Adipose tissue (tissue), 3 donors: ENCODE results near the gene SH3BGR. TPM values are rescaled to one million over a fixed set of nuclear protein-coding genes. Genes with fewer than 3 reads are reported as not detected.

Experiments used
- H3K27ac ChIP-seq: one replicate; pipeline ENCODE4 v1.5.1; 2013; ENCODE audit warnings: low read depth, low read length
- WGBS, 3 donors: extraction: QIAGEN DNeasy Blood & Tissue Kit; methylation state at CpG; one replicate each; pipeline ENCODE4 v1.1.7; 2013; 5-methylcytosine and 5-hydroxymethylcytosine counted together
- polyA plus RNA-seq, 3 donors: library from polyadenylated mRNA; stranded (reverse); fragments of 200-250 nt; gene quantifications; one replicate each; pipeline ENCODE4 v1.2.3, GENCODE V29; 2013
- donor health status: healthy with polysubstance abuse.
- donor health status: Bipolar disorder and iron deficiency.
- donor health status: healthy.

SH3BGR gene
- polyA plus RNA-seq, 3 donors = 2.5 to 4.4 (median 3.5) TPM

DNA sequence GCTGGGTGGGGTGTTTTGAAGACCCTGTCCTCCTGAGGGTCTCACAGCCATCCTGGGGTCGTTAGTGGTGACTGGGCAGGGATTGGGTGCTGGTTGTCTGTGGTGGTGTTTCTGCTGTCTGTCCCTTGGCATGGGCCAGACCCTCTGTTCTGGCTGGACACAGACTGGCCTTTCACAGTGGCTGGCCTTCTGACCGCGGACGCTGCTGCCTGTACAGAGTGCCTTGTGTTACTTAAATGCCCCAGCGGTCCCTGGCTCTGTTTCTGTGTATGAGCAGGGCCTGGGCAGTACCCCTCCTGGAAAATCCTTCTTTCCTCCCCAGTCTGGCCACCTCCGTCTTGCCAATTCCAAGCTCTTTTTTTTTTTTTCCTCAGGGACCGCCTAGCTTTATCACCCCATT is 50.9 kb downstream of the SH3BGR start:
- no peak overlapping the region for H3K27ac ChIP-seq
- 78 to 81% (median 79%) methylated on average over 7 of the region's 7 CpGs for WGBS, 3 donors

DNA sequence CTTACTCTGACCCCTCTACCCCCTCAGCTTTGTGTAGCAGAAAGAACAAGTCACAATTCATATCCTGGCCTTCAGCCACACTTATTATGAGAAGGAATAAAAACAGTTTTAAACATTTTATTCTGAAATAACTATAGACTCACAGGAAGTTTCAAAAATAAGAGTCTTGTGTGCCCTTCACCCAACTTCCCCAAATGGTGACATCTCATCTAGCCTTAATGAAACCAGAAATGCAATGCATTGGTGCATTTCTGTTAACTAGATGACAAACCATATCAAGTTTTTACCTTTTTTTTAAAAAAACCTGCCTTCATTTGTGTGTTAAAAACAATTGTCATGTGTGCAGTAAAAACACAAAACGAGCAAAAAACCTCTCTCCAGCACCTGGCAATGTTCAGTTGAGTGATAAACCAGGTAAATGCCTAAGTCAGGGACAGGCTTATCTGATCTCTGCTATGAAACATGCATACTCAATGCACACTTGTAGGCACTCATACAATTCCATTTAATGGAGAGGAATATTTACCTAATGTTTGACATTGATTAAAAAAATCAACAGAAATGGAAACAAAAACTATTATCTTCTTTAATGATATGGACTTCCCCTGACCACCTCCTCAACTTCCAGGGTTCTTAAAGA is 51.5 kb downstream of the SH3BGR start:
- 30 to 82% (median 68%) methylated on average over 1 of the region's 1 CpG for WGBS, 3 donors
- no peak overlapping the region for H3K27ac ChIP-seq

DNA sequence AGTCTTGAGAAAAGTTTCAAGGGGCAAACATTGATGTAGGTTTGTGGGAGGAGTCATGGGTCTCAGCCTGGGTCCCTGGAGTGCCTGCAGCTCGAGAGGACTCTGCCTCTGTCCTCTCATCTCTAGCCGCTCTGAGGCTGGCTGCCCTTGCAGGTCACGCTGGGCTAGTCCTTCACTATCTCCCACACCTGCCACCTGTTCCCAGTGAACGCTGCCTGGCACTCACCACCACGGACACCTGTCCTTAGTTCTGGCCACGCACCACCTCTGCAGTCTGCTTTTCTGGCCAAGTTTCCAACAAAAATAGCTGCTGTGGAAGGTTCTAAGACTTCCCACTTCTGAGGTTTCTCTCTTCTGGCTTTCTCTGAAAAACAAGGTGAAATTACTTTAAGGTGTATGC is 52.5 kb downstream of the SH3BGR start:
- WGBS, 3 donors = 36 to 88% (median 75%) methylated on average over 6 of the region's 6 CpGs

DNA sequence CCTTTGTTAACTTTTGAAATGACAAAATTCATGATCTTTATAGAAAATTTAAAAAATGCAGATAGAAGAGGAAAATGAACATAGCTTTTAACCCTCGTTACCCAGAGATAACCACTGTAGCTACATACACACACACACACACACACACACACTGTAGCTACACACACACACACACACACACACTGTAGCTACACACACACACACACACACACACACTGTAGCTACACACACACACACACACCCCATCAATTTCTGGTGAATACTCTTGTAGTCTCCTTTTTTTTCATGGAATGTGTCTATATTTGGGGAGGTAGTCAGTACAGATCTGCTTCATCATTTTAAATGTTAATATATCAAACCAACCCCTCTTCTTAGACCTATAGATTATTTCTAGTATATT is 58.5 kb downstream of the SH3BGR start:
- WGBS, 3 donors = 86 to 100% (median 88%) methylated on average over 1 of the region's 1 CpG
- H3K27ac ChIP-seq = no peak overlapping the region

More for the DNA sequence above, 52.5 kb downstream of the SH3BGR start:
- no peak overlapping the region for H3K27ac ChIP-seq

DNA sequence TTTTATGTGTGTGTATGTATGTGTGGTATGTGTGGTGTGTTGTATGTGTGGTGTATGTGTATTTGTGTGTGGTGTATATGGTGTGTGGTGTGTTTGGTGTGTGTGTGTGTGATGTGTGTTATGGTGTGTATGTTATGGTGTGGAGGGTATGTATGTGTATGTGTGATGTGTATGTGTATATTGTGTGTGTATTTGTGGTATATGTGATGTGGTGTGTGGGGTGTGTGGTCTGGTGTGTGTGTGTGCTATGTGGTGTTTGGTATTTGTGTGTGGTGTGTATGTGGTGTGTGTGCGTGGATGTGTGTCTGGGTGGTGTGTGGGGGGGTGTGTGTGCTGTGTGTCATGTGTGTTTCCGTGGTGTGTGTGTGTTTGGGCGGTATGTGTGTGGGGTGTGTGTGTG is 59.3 kb downstream of the SH3BGR start:
- WGBS, 3 donors = 97 to 100% (median 98%) methylated on average over 3 of the region's 3 CpGs

DNA sequence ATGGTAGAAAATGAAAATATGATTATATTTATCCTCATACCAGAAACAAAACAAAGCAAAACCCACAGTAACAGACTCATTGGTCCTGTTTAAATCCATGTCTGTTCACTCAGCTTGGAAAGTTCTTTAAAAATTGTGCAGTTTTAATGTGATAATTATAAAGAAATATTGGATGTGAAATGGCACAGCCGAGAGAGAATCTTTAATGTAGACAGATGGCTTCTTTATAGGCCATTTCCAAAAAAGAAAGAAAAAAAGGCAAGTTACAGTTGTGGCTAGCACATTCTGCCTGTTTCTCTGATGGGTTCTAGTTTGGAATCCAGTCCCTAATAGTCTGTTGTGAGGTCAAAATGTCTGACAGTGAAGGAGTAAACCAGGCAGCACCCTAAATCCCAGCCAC is 62.0 kb downstream of the SH3BGR start:
- H3K27ac ChIP-seq = no peak overlapping the region

More for the DNA sequence above, 59.3 kb downstream of the SH3BGR start:
- no peak overlapping the region for H3K27ac ChIP-seq

DNA sequence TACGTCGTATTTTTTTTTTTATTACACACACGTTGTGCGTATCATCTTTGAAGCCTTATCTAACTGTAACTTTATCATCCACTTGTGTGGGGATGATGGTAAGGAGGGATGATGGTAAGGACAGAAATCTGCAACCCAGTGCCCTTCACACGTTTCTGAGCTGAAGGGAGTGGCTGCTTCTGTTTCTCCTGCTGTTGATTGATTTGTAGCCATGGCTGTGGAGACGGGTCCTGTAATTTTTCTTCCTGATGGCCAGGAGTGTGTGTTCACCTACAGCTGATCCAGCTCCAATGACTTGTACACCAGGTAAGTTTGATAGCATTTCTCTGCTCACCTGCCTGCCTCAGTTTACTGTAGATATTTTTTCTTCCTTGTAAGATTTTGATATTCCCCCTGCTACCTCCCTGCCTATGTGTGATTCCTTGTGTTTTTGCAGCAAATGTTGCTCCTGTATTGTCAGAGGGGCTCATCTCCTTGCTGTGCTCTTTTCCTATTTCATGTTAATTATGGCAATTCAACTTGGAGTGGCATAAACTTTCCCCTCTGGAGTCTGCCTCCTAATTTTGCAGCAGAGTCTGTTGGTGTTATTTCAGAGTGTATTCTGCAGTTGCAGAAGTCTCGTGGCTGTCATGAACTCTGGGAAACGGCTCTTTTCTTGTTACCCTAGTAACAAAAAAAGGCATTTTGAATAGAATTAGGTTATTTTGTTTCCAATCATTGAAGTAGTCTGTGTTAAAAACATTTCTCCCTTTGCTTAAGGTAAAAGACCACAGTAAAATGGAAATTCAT is 64.1 kb downstream of the SH3BGR start:
- H3K27ac ChIP-seq = no peak overlapping the region
- 70 to 74% (median 71%) methylated on average over 8 of the region's 8 CpGs for WGBS, 3 donors

More for the DNA sequence above, 62.0 kb downstream of the SH3BGR start:
- 84 to 93% (median 87%) methylated on average over 1 of the region's 1 CpG for WGBS, 3 donors

DNA sequence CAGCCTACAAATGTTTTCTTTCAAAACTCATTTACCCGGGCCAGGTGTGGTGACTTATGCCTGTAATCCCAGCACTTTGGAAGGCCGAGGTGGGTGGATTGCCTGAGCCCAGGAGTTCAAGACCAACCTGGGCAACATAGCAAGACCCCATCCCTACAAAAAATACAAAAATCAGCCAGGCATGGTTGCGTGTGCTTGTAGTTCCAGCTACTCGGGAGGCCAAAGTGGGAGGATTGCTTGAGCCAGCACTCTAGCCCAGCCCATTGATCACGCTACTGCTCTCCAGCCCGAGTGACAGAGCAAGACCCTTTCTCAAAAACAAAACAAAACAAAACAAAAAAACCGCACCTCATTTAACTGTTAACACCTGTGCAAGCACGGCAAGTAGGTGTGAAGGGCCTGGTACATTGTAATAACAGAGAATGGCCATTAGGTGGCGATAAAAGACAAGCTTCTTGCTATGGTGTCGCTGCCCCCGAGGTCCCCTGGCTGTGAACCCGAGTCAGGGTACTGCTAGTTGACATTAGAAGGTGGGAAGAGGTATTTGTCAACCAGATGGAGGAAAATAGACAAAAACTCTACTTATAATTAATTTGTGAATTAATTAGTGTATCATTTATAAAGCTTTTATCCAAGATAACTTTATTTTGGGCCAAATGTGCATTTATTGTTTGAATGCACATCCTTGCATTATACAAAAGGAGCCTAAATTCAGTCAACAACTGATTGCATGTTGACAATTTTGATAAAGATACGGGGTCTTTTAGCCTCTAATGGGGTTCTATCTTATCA is 66.5 kb downstream of the SH3BGR start:
- 24 to 29% (median 25%) methylated on average over 13 of the region's 13 CpGs for WGBS, 3 donors
- H3K27ac ChIP-seq = no peak overlapping the region

DNA sequence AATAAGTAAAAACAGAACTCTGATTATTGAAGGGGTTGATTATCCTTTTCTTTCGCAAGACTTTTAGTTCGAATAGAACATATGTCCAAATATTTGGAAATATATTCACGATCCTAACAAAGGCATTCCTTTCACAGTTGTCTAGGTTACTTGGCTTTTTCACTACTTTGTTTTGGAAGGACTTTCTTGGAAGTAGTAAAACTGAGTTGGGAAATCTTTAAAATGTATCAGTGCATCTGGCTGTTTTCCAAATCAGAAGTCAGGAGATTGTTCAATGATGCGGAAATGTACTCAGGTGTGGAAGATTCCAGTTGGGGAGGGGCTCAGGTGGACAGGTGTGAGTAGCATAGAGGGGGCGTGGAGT is 67.1 kb downstream of the SH3BGR start:
- H3K27ac ChIP-seq = no peak overlapping the region
- 34 to 65% (median 56%) methylated on average over 5 of the region's 5 CpGs for WGBS, 3 donors

DNA sequence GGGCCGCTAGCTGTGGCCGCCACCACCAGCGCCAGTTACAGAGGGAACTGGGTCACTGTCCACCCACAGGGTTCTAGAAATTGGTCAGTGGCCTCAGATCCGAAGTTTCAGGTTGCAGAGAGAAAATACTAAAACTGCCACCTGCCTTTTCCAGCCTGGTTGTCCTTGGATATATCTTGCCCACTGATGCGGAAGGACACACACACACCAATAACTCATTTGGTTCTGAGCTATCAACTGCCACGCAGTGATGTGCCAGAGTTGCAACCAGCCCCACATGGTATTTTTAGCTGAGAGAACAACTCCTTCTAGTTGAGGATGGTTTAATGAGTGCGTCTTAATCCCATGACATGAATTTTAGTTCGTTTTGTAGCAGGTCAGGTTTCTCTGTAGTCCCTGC is 68.1 kb downstream of the SH3BGR start:
- WGBS, 3 donors = 87 to 91% (median 90%) methylated on average over 8 of the region's 8 CpGs
- H3K27ac ChIP-seq = no peak overlapping the region

DNA sequence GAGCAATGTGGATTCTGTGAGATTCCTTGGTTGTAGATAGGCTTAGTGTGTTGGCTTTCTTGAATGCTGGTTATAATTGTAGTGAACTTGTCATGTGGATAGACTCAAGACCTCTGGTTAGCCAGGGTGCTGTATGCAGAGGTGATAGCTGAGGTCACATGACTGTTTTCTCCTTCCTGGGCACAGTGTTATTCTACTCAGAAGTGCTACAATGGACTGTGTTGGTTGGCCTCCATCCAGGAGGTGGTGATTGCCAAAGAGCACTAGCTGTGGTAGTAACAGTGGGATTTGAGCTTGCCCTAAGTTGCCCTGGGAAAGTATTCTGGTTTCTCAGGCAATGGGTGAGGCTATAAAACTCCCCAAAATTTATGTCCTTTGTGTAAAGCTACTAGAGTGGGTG is 71.6 kb downstream of the SH3BGR start:
- H3K27ac ChIP-seq = no peak overlapping the region

DNA sequence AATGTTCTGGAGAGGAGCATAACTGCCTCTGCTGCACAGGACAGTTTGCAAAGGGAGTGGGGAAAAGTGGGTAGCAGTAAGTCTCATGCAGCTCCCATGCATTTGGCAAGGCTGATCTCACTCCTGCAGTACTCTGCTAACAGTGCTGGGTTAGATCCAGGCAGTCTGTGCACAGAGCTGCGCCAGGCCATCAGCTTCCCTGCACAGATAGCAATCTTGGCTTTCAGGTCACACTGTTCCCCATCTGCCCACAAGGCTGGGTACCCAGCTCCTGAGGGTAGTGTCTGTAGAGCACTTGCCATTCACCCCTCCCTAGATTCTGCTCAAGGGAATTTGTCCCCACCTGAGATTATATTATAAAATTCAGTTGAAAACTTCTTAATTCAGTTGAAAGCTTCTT is 72.1 kb downstream of the SH3BGR start:
- 40 to 95% (median 91%) methylated on average over 1 of the region's 1 CpG for WGBS, 3 donors
- H3K27ac ChIP-seq = no peak overlapping the region

DNA sequence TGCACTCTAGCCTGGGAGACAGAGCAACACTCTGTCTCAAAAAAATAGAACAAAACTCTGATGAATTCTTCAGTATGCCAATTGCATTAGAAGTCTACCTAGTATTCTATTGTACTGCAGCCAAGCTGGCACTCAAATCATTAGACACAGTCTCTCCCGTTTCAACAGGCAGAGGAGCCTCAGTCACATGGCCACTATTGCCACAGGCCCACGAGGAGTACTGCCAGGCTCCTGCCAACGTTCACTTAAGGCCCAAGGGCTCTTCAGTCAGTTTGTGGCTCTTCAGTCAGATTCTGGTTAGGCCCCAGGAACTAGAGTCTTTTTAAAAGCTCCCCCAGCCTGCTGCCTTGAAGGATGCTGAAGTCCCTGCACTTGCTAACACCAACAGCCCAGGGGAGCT is 73.4 kb downstream of the SH3BGR start:
- H3K27ac ChIP-seq = no peak overlapping the region
- WGBS, 3 donors = 43 to 67% (median 50%) methylated on average over 3 of the region's 3 CpGs

DNA sequence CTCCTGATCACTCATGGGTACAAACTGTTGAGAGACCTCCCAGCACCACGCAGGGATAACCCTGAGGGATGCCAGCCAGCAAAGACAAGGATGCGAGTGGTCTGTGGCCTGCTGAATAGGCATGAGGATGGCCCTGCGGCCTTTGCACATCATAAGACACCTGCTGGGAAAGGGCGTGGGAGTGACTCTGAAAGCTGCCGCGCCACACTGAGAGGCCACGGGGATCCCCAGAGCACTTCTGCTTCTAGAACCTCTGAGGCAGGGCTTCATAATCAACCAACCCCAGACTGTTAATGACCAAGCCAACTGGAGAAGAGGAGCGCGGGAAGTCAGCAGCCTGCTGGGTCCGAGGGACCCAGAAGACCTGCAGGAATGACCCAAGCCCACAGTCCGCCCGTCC is 73.8 kb downstream of the SH3BGR start:
- H3K27ac ChIP-seq = no peak overlapping the region
- 94 to 96% (median 95%) methylated on average over 12 of the region's 12 CpGs for WGBS, 3 donors

DNA sequence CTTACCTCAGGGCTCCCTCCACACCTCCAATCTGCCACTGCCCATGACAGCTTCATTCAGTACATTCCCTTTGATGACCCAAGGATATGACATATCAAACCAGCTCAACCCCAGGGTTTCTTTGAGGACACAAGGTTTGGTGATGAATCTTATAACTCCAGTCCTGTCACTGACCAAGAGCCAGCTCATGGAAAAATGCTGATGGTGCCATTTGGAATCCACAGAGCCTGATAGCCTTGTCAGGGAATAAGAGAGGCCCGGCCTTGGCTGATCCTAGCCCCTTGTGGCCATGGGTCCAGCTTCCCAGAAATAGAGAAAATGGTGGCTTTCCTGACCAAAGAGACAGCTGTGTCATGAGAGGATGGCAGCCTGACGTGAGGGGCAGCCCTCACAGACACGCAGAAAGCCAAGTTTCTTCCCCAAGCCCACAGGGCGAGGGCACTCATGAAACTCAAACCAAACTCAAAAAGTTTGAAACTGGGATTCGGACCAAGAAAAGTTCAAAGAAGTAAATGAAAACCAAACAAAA is 75.4 kb downstream of the SH3BGR start:
- 32 to 89% (median 80%) methylated on average over 5 of the region's 5 CpGs for WGBS, 3 donors
- no peak overlapping the region for H3K27ac ChIP-seq

DNA sequence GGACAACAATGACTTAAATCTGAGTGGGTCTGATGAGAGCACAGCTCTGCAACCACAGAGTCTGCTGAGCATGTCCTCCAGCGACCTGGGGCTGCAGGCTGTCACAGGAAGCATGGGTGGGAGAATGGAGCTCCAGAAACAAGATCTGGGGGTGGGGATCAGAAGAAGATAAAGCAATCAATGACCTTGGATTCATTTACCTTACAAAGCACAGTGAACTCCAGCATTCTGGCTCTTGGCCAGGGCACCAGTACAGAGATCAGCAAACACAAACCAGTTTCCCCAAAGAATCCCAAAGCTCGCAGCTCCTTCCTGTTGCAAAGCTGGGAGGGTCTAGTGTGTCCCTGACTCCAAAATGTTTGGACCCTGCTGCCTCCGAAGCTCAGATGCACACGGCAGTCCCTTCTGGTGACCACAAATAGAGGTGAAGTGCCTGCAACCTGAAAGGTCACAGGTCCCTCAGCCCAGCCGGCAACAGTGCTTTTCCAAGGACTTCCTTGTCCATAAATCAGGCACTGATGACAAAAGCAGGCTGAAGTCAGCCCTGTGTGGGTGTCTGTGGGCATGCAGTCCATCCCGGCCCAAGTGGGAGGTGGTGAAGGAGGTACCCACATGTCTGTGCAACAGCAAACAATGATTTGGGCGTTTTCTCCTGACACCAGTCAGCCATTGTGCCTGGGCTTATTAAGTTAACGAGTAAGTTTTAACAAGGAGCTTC is 76.1 kb downstream of the SH3BGR start:
- 5 to 22% (median 13%) methylated on average over 8 of the region's 8 CpGs for WGBS, 3 donors
- no peak overlapping the region for H3K27ac ChIP-seq

DNA sequence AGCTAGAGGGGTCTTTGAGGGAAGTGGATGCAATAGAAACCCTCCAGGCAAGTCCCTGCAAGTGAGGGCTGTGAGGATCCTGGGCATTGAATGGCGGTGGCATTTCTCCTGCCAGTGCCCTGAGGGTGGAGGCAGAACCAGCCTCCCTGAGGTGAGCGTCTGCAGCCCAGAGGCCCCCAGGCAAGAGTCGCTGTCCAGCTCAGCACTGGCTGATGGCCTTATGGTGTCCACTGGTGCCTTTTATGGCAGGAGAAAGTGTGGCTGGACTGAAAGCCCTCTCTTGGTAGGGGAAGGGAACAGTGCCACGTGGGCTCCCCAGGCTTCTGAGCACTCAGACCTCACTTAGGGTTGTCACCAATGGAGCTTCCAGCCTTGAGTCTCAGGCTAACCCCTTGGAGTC is 77.3 kb downstream of the SH3BGR start:
- no peak overlapping the region for H3K27ac ChIP-seq
- WGBS, 3 donors = 74 to 86% (median 74%) methylated on average over 4 of the region's 4 CpGs

DNA sequence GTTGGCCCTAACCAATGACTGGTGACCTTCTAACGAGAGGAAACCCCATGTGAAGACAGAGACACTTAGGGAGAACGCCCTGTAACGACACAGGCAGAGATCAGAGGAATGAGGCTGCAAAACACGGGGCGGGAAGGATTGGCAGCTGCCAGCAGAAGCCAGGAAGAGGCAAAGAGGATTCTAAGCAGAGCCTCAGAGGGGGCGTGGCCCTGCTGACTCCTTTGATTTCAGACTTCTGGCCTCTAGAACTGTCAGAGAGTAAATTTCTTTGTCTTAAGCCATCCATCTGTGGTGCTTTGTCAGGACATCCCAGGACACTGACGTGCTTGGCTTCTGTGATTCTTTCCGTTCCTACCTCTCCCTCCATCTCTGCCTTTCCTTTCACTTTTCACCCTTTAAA is 79.3 kb downstream of the SH3BGR start:
- WGBS, 3 donors = 41 to 77% (median 54%) methylated on average over 8 of the region's 8 CpGs
- no peak overlapping the region for H3K27ac ChIP-seq

DNA sequence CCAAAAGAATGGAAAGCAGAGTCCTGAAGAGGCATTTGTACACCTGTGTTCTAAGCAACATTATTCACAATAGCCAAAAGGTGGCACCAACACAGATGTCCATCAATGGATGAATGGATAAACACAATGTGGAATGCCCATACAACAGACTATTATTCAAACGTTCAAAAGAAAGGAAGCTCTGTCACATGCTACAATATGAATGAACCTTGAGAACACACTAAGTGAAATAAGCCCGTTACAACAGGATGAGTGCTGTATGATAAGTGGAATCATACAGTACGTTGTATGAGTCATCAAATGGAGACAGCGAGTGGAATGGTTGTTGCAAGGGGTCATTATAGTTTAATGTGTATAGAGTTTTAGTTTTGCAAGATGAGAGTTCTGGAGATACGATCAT is 80.1 kb downstream of the SH3BGR start:
- H3K27ac ChIP-seq = no peak overlapping the region
- WGBS, 3 donors = 64 to 68% (median 67%) methylated on average over 5 of the region's 5 CpGs
